ENCODE data around the gene CRISP2.

GRCh38 chr6:49676671-49677281 lies 36.6 kb downstream of the CRISP2 start:
- TF ChIP-seq CTCF (conservative IDR thresholded peaks at IDR 0.05; ENCODE audit: low read depth, low read length): no peak
- TF ChIP-seq EZH2 (IDR thresholded peaks at IDR 0.05; ENCODE audit: borderline replicate concordance, low read depth, low read length, poor library complexity, severe bottlenecking): no peak
